ENCODE measurements around the gene ADAMTS9.

ADAMTS9 gene

GRCh38 chr3:64638511-64638910 lies 49.3 kb downstream of the ADAMTS9 start:
- H3K14ac ChIP-seq (ENCODE audit: low read length): no peak overlapping the region
- peak overlapping the region; percentile 96 for H3K27ac ChIP-seq (replicated peaks; ENCODE audit: low read length)
- no peaks in the 10 kb centered on the region for H3K9me3 ChIP-seq (replicated peaks in 1 of 2; ENCODE audit: control insufficient read depth in 2 of 2, insufficient read depth in 1 of 2, low read depth in 1 of 2, low read length in 2 of 2)
- no peak overlapping the region for H2BK120ac ChIP-seq (ENCODE audit: low read depth, low read length)
- H3K23ac ChIP-seq (ENCODE audit: low read depth, low read length, poor library complexity): no peak overlapping the region
- no peaks in the 10 kb centered on the region for H3K79me1 ChIP-seq (ENCODE audit: low read depth, low read length)
- no peak overlapping the region for H4K91ac ChIP-seq (ENCODE audit: low read depth, low read length, poor library complexity)
- WGBS, 2 donors (ENCODE audit: extremely low coverage in 2 of 2, insufficient read length in 2 of 2, insufficient replicate concordance in 1 of 2): no CpG with 5 or more reads among the region's 3 CpGs
- no peak overlapping the region for H3K4me3 ChIP-seq (ENCODE audit: low read length in 2 of 2)
- H3K36me3 ChIP-seq (replicated peaks in 1 of 2; ENCODE audit: control insufficient read depth in 2 of 2, insufficient read depth in 2 of 2, low read length in 2 of 2): peaks cover 0 to 1% of the 10 kb centered on the region in 2 donors
- H3K4me2 ChIP-seq (ENCODE audit: insufficient read depth, low read length, poor library complexity, severe bottlenecking): no peak overlapping the region
- no peak overlapping the region for H2BK15ac ChIP-seq (ENCODE audit: low read length)
- H2AK5ac ChIP-seq (ENCODE audit: low read depth, low read length): no peak overlapping the region
- no peak for DNase-seq (ENCODE audit: low spot score)
- no peak overlapping the region for H2BK12ac ChIP-seq (ENCODE audit: low read length)
- H3K4ac ChIP-seq (ENCODE audit: low read length): no peak overlapping the region
- no peak overlapping the region for H2BK5ac ChIP-seq (ENCODE audit: low read length)
- H4K8ac ChIP-seq (ENCODE audit: low read depth, low read length): no peak overlapping the region
- no peak overlapping the region for H3K9ac ChIP-seq (ENCODE audit: low read depth, low read length, poor library complexity)
- H3K4me1 ChIP-seq (ENCODE audit: control insufficient read depth in 2 of 2, insufficient read depth in 1 of 2, low read depth in 1 of 2, low read length in 2 of 2): peaks cover 13 to 21% of the 10 kb centered on the region in 2 donors
- no peaks in the 10 kb centered on the region for H3K27me3 ChIP-seq (ENCODE audit: control insufficient read depth in 3 of 3, insufficient read depth in 3 of 3, low read depth in 1 of 3, low read length in 3 of 3)
- H3K18ac ChIP-seq (ENCODE audit: low read length): no peak overlapping the region
- no peak overlapping the region for H2AFZ ChIP-seq (ENCODE audit: low read length)

GRCh38 chr3:64634417-64634816 lies 53.4 kb downstream of the ADAMTS9 start:
- Histone ChIP-seq H2BK12ac (ENCODE audit: low read length) (no peak overlapping the region), H3K27me3 (ENCODE audit: control insufficient read depth in 3 of 3, insufficient read depth in 3 of 3, low read depth in 1 of 3, low read length in 3 of 3) (no peaks in the 10 kb centered on the region), H3K9me3 (replicated peaks in 1 of 2; ENCODE audit: control insufficient read depth in 2 of 2, insufficient read depth in 1 of 2, low read depth in 1 of 2, low read length in 2 of 2) (no peaks in the 10 kb centered on the region), H4K8ac (ENCODE audit: low read depth, low read length) (no peak overlapping the region), H3K36me3 (replicated peaks in 1 of 2; ENCODE audit: control insufficient read depth in 2 of 2, insufficient read depth in 2 of 2, low read length in 2 of 2) (peaks cover 7 to 11% of the 10 kb centered on the region in 2 donors), H2BK5ac (ENCODE audit: low read length) (no peak overlapping the region), H3K14ac (ENCODE audit: low read length) (no peak overlapping the region), H3K18ac (ENCODE audit: low read length) (no peak overlapping the region), H3K4me3 (ENCODE audit: low read length in 2 of 2) (no peak overlapping the region), H3K27ac (replicated peaks; ENCODE audit: low read length) (no peak overlapping the region), H3K4me1 (ENCODE audit: control insufficient read depth in 2 of 2, insufficient read depth in 1 of 2, low read depth in 1 of 2, low read length in 2 of 2) (peaks cover 0 to 13% of the 10 kb centered on the region in 2 donors), H3K9ac (ENCODE audit: low read depth, low read length, poor library complexity) (no peak overlapping the region), H2AFZ (ENCODE audit: low read length) (no peak overlapping the region), H2AK5ac (ENCODE audit: low read depth, low read length) (no peak overlapping the region), H2BK15ac (ENCODE audit: low read length) (no peak overlapping the region), H3K4me2 (ENCODE audit: insufficient read depth, low read length, poor library complexity, severe bottlenecking) (no peak overlapping the region), H2BK120ac (ENCODE audit: low read depth, low read length) (no peak overlapping the region), H3K23ac (ENCODE audit: low read depth, low read length, poor library complexity) (no peak overlapping the region), H3K4ac (ENCODE audit: low read length) (no peak overlapping the region), H3K79me1 (ENCODE audit: low read depth, low read length) (no peaks in the 10 kb centered on the region), H4K91ac (ENCODE audit: low read depth, low read length, poor library complexity) (no peak overlapping the region)
- DNase-seq (ENCODE audit: low spot score): no peak
- WGBS, 2 donors (ENCODE audit: extremely low coverage in 2 of 2, insufficient read length in 2 of 2, insufficient replicate concordance in 1 of 2): no CpG with 5 or more reads among the region's 6 CpGs

- no peak overlapping the region for H2AFZ ChIP-seq (ENCODE audit: low read length)
- no peaks in the 10 kb centered on the region for H3K9me3 ChIP-seq (replicated peaks in 1 of 2; ENCODE audit: control insufficient read depth in 2 of 2, insufficient read depth in 1 of 2, low read depth in 1 of 2, low read length in 2 of 2)
- no peak overlapping the region for H2BK15ac ChIP-seq (ENCODE audit: low read length)
- H3K4me2 ChIP-seq (ENCODE audit: insufficient read depth, low read length, poor library complexity, severe bottlenecking): no peak overlapping the region
- H3K4me1 ChIP-seq (ENCODE audit: control insufficient read depth in 2 of 2, insufficient read depth in 1 of 2, low read depth in 1 of 2, low read length in 2 of 2): peaks cover 7 to 18% of the 10 kb centered on the region in 2 donors
- no peak overlapping the region for H4K8ac ChIP-seq (ENCODE audit: low read depth, low read length)
- no peak overlapping the region for H3K14ac ChIP-seq (ENCODE audit: low read length)
- no peak overlapping the region for H3K23ac ChIP-seq (ENCODE audit: low read depth, low read length, poor library complexity)
- peaks cover 7 to 12% of the 10 kb centered on the region in 2 donors for H3K36me3 ChIP-seq (replicated peaks in 1 of 2; ENCODE audit: control insufficient read depth in 2 of 2, insufficient read depth in 2 of 2, low read length in 2 of 2)
- H2BK12ac ChIP-seq (ENCODE audit: low read length): no peak overlapping the region
- no peaks in the 10 kb centered on the region for H3K79me1 ChIP-seq (ENCODE audit: low read depth, low read length)
- H3K27me3 ChIP-seq (ENCODE audit: control insufficient read depth in 3 of 3, insufficient read depth in 3 of 3, low read depth in 1 of 3, low read length in 3 of 3): no peaks in the 10 kb centered on the region
- H3K27ac ChIP-seq (replicated peaks; ENCODE audit: low read length): no peak overlapping the region
- no peak overlapping the region for H4K91ac ChIP-seq (ENCODE audit: low read depth, low read length, poor library complexity)
- no CpG with 5 or more reads among the region's 1 CpG for WGBS, 2 donors (ENCODE audit: extremely low coverage in 2 of 2, insufficient read length in 2 of 2, insufficient replicate concordance in 1 of 2)
- no peak overlapping the region for H2BK5ac ChIP-seq (ENCODE audit: low read length)
- no peak overlapping the region for H3K9ac ChIP-seq (ENCODE audit: low read depth, low read length, poor library complexity)
- no peak overlapping the region for H2BK120ac ChIP-seq (ENCODE audit: low read depth, low read length)
- H2AK5ac ChIP-seq (ENCODE audit: low read depth, low read length): no peak overlapping the region
- H3K18ac ChIP-seq (ENCODE audit: low read length): no peak overlapping the region
- DNase-seq (ENCODE audit: low spot score): no peak
- H3K4me3 ChIP-seq (ENCODE audit: low read length in 2 of 2): no peak overlapping the region
- no peak overlapping the region for H3K4ac ChIP-seq (ENCODE audit: low read length)
Observed at GRCh38 chr3:64631951-64632350, 55.8 kb downstream of the ADAMTS9 start.

GRCh38 chr3:64627471-64628321 lies 60.1 kb downstream of the ADAMTS9 start:
- H3K18ac ChIP-seq (ENCODE audit: low read length): no peak overlapping the region
- no peak overlapping the region for H2BK120ac ChIP-seq (ENCODE audit: low read depth, low read length)
- H3K27ac ChIP-seq (replicated peaks; ENCODE audit: low read length): peak overlapping the region; percentile 70
- no peak overlapping the region for H3K4me3 ChIP-seq (ENCODE audit: low read length in 2 of 2)
- H2BK15ac ChIP-seq (ENCODE audit: low read length): no peak overlapping the region
- H2AFZ ChIP-seq (ENCODE audit: low read length): no peak overlapping the region
- no peak overlapping the region for H2AK5ac ChIP-seq (ENCODE audit: low read depth, low read length)
- no peak overlapping the region for H3K14ac ChIP-seq (ENCODE audit: low read length)
- H2BK12ac ChIP-seq (ENCODE audit: low read length): no peak overlapping the region
- peaks cover 7 to 10% of the 10 kb centered on the region in 2 donors for H3K36me3 ChIP-seq (replicated peaks in 1 of 2; ENCODE audit: control insufficient read depth in 2 of 2, insufficient read depth in 2 of 2, low read length in 2 of 2)
- H3K4ac ChIP-seq (ENCODE audit: low read length): no peak overlapping the region
- H3K9me3 ChIP-seq (replicated peaks in 1 of 2; ENCODE audit: control insufficient read depth in 2 of 2, insufficient read depth in 1 of 2, low read depth in 1 of 2, low read length in 2 of 2): no peaks in the 10 kb centered on the region
- no peak overlapping the region for H3K4me2 ChIP-seq (ENCODE audit: insufficient read depth, low read length, poor library complexity, severe bottlenecking)
- no peaks in the 10 kb centered on the region for H3K79me1 ChIP-seq (ENCODE audit: low read depth, low read length)
- no peak for DNase-seq (ENCODE audit: low spot score)
- peaks cover 7 to 14% of the 10 kb centered on the region in 2 donors for H3K4me1 ChIP-seq (ENCODE audit: control insufficient read depth in 2 of 2, insufficient read depth in 1 of 2, low read depth in 1 of 2, low read length in 2 of 2)
- no peak overlapping the region for H3K9ac ChIP-seq (ENCODE audit: low read depth, low read length, poor library complexity)
- H2BK5ac ChIP-seq (ENCODE audit: low read length): no peak overlapping the region
- no CpG with 5 or more reads among the region's 7 CpGs for WGBS, 2 donors (ENCODE audit: extremely low coverage in 2 of 2, insufficient read length in 2 of 2, insufficient replicate concordance in 1 of 2)
- H3K23ac ChIP-seq (ENCODE audit: low read depth, low read length, poor library complexity): no peak overlapping the region
- H4K91ac ChIP-seq (ENCODE audit: low read depth, low read length, poor library complexity): no peak overlapping the region
- H4K8ac ChIP-seq (ENCODE audit: low read depth, low read length): no peak overlapping the region
- no peaks in the 10 kb centered on the region for H3K27me3 ChIP-seq (ENCODE audit: control insufficient read depth in 3 of 3, insufficient read depth in 3 of 3, low read depth in 1 of 3, low read length in 3 of 3)

Measured in neuronal stem cell (in vitro differentiated cells).